Measurements from ENCODE around the gene UBE2Q1.

DNA sequence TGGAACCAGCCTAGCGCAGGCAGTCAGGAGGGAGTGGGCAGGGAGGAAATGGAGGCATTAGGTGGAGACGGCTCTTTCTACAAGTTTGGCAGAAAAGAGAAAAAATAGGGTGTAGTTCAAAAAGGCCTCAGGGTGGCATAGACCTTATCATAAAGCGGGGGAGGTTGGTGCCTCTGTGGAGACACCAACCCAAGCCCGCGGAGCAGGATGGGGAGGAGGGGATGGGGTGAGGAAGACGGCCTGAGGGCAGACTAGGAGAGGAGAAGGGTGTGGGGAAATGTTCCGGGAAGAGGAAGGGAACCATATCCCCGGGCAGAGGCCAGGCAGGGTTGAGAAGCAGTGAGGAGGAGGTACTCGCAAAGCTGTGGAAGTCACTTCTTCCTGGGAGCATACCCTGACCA is 38.9 kb downstream of the UBE2Q1 start:
- TF ChIP-seq, protein P1, sequence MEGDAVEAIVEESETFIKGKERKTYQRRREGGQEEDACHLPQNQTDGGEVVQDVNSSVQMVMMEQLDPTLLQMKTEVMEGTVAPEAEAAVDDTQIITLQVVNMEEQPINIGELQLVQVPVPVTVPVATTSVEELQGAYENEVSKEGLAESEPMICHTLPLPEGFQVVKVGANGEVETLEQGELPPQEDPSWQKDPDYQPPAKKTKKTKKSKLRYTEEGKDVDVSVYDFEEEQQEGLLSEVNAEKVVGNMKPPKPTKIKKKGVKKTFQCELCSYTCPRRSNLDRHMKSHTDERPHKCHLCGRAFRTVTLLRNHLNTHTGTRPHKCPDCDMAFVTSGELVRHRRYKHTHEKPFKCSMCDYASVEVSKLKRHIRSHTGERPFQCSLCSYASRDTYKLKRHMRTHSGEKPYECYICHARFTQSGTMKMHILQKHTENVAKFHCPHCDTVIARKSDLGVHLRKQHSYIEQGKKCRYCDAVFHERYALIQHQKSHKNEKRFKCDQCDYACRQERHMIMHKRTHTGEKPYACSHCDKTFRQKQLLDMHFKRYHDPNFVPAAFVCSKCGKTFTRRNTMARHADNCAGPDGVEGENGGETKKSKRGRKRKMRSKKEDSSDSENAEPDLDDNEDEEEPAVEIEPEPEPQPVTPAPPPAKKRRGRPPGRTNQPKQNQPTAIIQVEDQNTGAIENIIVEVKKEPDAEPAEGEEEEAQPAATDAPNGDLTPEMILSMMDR (IDR thresholded peaks at IDR 0.05) = no peak
- no peak for TF ChIP-seq POLR2A (IDR thresholded peaks at IDR 0.05)
